A673 (cell line): ENCODE measurements around the gene ZBTB1.

Experiments
- EZH2 ChIP-seq: fragments of 200-600 bp; sonication (generic); IDR thresholded peaks from 2 replicates; pipeline ENCODE4 v1.6.1; 2017; ENCODE audit warnings: borderline replicate concordance, low read depth, mild to moderate bottlenecking, mixed read lengths, antibody characterized with exemption, low read length; ENCODE audit not compliant: poor library complexity, severe bottlenecking
- TF ChIP-seq, protein P1 (sequence below): fragments of 300-800, 200-600 bp; sonication (generic); conservative IDR thresholded peaks from 2 replicates; pipeline ENCODE4 v1.5.1; 2017; ENCODE audit warnings: low read depth, mild to moderate bottlenecking, antibody characterized with exemption, low read length, moderate library complexity, mixed read lengths

DNA sequence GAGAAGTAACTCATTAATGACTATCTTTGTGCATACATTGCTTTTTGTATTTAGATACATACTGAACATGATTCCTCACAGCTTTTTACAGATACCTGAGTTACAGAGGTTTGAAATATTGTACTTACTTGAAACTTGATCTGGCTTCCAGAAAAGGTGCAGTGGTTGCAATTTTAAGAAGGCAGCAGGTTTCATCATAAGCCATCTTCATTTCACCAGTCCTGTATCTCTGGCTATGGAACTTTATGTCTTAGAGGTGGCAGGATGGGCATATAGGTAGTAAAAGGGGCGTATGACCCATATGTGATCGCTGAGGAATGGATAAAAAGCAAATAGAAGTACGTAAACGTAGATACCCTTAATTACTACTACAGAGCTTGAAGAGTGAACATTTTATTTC is 13.7 kb downstream of the ZBTB1 start:
- TF ChIP-seq, protein P1, sequence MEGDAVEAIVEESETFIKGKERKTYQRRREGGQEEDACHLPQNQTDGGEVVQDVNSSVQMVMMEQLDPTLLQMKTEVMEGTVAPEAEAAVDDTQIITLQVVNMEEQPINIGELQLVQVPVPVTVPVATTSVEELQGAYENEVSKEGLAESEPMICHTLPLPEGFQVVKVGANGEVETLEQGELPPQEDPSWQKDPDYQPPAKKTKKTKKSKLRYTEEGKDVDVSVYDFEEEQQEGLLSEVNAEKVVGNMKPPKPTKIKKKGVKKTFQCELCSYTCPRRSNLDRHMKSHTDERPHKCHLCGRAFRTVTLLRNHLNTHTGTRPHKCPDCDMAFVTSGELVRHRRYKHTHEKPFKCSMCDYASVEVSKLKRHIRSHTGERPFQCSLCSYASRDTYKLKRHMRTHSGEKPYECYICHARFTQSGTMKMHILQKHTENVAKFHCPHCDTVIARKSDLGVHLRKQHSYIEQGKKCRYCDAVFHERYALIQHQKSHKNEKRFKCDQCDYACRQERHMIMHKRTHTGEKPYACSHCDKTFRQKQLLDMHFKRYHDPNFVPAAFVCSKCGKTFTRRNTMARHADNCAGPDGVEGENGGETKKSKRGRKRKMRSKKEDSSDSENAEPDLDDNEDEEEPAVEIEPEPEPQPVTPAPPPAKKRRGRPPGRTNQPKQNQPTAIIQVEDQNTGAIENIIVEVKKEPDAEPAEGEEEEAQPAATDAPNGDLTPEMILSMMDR, result no peak
- TF ChIP-seq EZH2, result no peak
